ENCODE data around the gene STK39.

STK39 gene

GRCh38 chr2:168243061-168243460, 4.3 kb downstream of the STK39 start:
- DNase-seq (ENCODE audit: low read depth) = no peak

- no peak for DNase-seq (ENCODE audit: low read depth)
These were observed 5.6 kb downstream of the STK39 start for GRCh38 chr2:168241746-168242145.

- no peak for DNase-seq (ENCODE audit: low read depth)
These were observed 6.2 kb downstream of the STK39 start for GRCh38 chr2:168241208-168241607.

GRCh38 chr2:168239281-168239680, 8.1 kb downstream of the STK39 start:
- DNase-seq (ENCODE audit: low read depth) = no peak

- DNase-seq (ENCODE audit: low read depth) = no peak
These were observed 9.7 kb downstream of the STK39 start for GRCh38 chr2:168237741-168238140.

- no peak for DNase-seq (ENCODE audit: low read depth)
These were observed 12.8 kb downstream of the STK39 start for GRCh38 chr2:168234407-168235085.

GRCh38 chr2:168233726-168234406, 13.5 kb downstream of the STK39 start:
- DNase-seq (ENCODE audit: low read depth) = no peak

GRCh38 chr2:168233166-168233565, 14.2 kb downstream of the STK39 start:
- DNase-seq (ENCODE audit: low read depth) = no peak

GRCh38 chr2:168231609-168232241, 15.7 kb downstream of the STK39 start:
- DNase-seq (ENCODE audit: low read depth) = no peak

GRCh38 chr2:168230389-168230788, 17.0 kb downstream of the STK39 start:
- DNase-seq (ENCODE audit: low read depth) = no peak

- DNase-seq (ENCODE audit: low read depth) = no peak
These were observed 23.0 kb downstream of the STK39 start for GRCh38 chr2:168224346-168224745.

- no peak for DNase-seq (ENCODE audit: low read depth)
These were observed 25.3 kb downstream of the STK39 start for GRCh38 chr2:168222088-168222487.

GRCh38 chr2:168220965-168221819, 26.2 kb downstream of the STK39 start:
- no peak for DNase-seq (ENCODE audit: low read depth)

- no peak for DNase-seq (ENCODE audit: low read depth)
These were observed 29.5 kb downstream of the STK39 start for GRCh38 chr2:168217920-168218319.

- no peak for DNase-seq (ENCODE audit: low read depth)
These were observed 30.9 kb downstream of the STK39 start for GRCh38 chr2:168216351-168217005.

- DNase-seq (ENCODE audit: low read depth) = no peak
These were observed 31.6 kb downstream of the STK39 start for GRCh38 chr2:168215813-168216212.

- no peak for DNase-seq (ENCODE audit: low read depth)
These were observed 34.5 kb downstream of the STK39 start for GRCh38 chr2:168212866-168213265.

GRCh38 chr2:168212167-168212566, 35.2 kb downstream of the STK39 start:
- no peak for DNase-seq (ENCODE audit: low read depth)

GRCh38 chr2:168211664-168212163, 35.7 kb downstream of the STK39 start:
- no peak for DNase-seq (ENCODE audit: low read depth)

- peak; percentile 57 for DNase-seq (ENCODE audit: low read depth)
These were observed 36.4 kb downstream of the STK39 start for GRCh38 chr2:168210895-168211570.

Measured in stromal cell of bone marrow (primary cell).